SU-DHL-6 (cell line): ENCODE measurements around the gene HK3.

Experiments used
- H2AFZ ChIP-seq: fragments of 200-600 bp; sonication (generic); 2 replicates; pipeline ENCODE4 v1.6.1; 2014; ENCODE audit warnings: low read depth, mild to moderate bottlenecking, moderate library complexity, mixed read lengths, antibody characterized with exemption, low read length; ENCODE audit not compliant: severe bottlenecking
- H3F3A ChIP-seq: fragments of 200-600 bp; shearing (Covaris generic); 2 replicates; pipeline ENCODE4 v1.6.0; 2016; ENCODE audit warnings: antibody characterized with exemption, mild to moderate bottlenecking; ENCODE audit not compliant: insufficient read depth
- H3K27ac ChIP-seq: fragments of 200-600 bp; sonication (generic); 2 replicates; pipeline ENCODE4 v1.5.1; 2016; ENCODE audit warnings: low read depth, mild to moderate bottlenecking, low read length, moderate library complexity, mixed read lengths
- H3K27me3 ChIP-seq: fragments of 200-600 bp; sonication (generic), shearing (Covaris generic); 2 replicates; pipeline ENCODE4 v1.6.0; 2014; ENCODE audit warnings: mild to moderate bottlenecking, low read length
- H3K36me3 ChIP-seq: fragments of 200-600 bp; sonication (generic); 2 replicates; pipeline ENCODE4 v1.6.1; 2014; ENCODE audit warnings: mild to moderate bottlenecking, low read length, mixed read lengths
- H3K4me2 ChIP-seq: fragments of 300-600, 200-600 bp; shearing (Covaris generic), sonication (generic); 2 replicates; pipeline ENCODE4 v1.6.0; 2014; ENCODE audit warnings: low read length, low read depth, mild to moderate bottlenecking; ENCODE audit not compliant: poor library complexity, severe bottlenecking
- H3K4me3 ChIP-seq: fragments of 200-600 bp; sonication (generic); 2 replicates; pipeline ENCODE4 v1.5.1; 2014; ENCODE audit warnings: antibody characterized with exemption, low read length, mild to moderate bottlenecking, mixed read lengths; ENCODE audit not compliant: insufficient read depth, poor library complexity, severe bottlenecking
- H3K79me2 ChIP-seq: fragments of 200-600 bp; sonication (generic); 2 replicates; pipeline ENCODE4 v1.6.1; 2014; ENCODE audit warnings: mild to moderate bottlenecking, low read length, moderate library complexity; ENCODE audit not compliant: insufficient read depth
- H3K9ac ChIP-seq: fragments of 200-600 bp; sonication (generic); 2 replicates; pipeline ENCODE4 v1.7.0; 2014; ENCODE audit warnings: mild to moderate bottlenecking, low read length
- H3K9me2 ChIP-seq: fragments of 200-600 bp; sonication (generic); replicated peaks from 2 replicates; pipeline ENCODE4 v1.6.1; 2014; ENCODE audit warnings: low read length; ENCODE audit not compliant: insufficient read depth
- H3K9me3 ChIP-seq: fragments of 200-600 bp; sonication (generic); 2 replicates; pipeline ENCODE4 v1.6.1; 2014; ENCODE audit warnings: low read length, mixed read lengths; ENCODE audit not compliant: insufficient read depth
- H4K20me1 ChIP-seq: fragments of 200-600 bp; sonication (generic); 2 replicates; pipeline ENCODE4 v1.6.1; 2014; ENCODE audit warnings: low read depth, mild to moderate bottlenecking, antibody characterized with exemption, low read length, moderate library complexity, mixed read lengths
- CTCF ChIP-seq: fragments of 200-600 bp; sonication (generic); IDR thresholded peaks from one replicate; pipeline ENCODE4 v1.5.1; 2017; ENCODE audit warnings: antibody characterized with exemption, mild to moderate bottlenecking, low read length, moderate library complexity; ENCODE audit not compliant: insufficient read depth, poor library complexity, severe bottlenecking
- EZH2phosphoT487 ChIP-seq: fragments of 200-600 bp; sonication (generic), shearing (Covaris generic); conservative IDR thresholded peaks from 2 replicates; pipeline ENCODE4 v1.6.1; 2018; ENCODE audit warnings: mild to moderate bottlenecking, antibody characterized with exemption, low read length, moderate library complexity, mixed read lengths

HK3 gene

GRCh38 chr5:176892663-176893062 is 6.5 kb downstream of the HK3 start:
- H2AFZ ChIP-seq: no peak overlapping the region
- H3K79me2 ChIP-seq: no peaks in the 10 kb centered on the region
- no peak overlapping the region for H3K4me2 ChIP-seq
- no peaks in the 10 kb centered on the region for H3F3A ChIP-seq
- no peak overlapping the region for H3K27ac ChIP-seq
- no peak overlapping the region for H3K9ac ChIP-seq
- no peak for TF ChIP-seq EZH2phosphoT487
- TF ChIP-seq CTCF: no peak
- H3K9me2 ChIP-seq: no peaks in the 10 kb centered on the region
- H3K4me3 ChIP-seq: no peak overlapping the region
- H3K27me3 ChIP-seq: no peaks in the 10 kb centered on the region
- no peaks in the 10 kb centered on the region for H4K20me1 ChIP-seq
- no peaks in the 10 kb centered on the region for H3K9me3 ChIP-seq
- H3K36me3 ChIP-seq: no peaks in the 10 kb centered on the region

- H3K4me3 ChIP-seq: no peak overlapping the region
- no peak overlapping the region for H3K27ac ChIP-seq
- no peak overlapping the region for H2AFZ ChIP-seq
- H3F3A ChIP-seq: no peaks in the 10 kb centered on the region
- H3K27me3 ChIP-seq: no peaks in the 10 kb centered on the region
- no peaks in the 10 kb centered on the region for H3K36me3 ChIP-seq
- H4K20me1 ChIP-seq: no peaks in the 10 kb centered on the region
- no peak overlapping the region for H3K9ac ChIP-seq
- H3K79me2 ChIP-seq: no peaks in the 10 kb centered on the region
- H3K4me2 ChIP-seq: no peak overlapping the region
- TF ChIP-seq EZH2phosphoT487 (no peak), CTCF (no peak)
- no peaks in the 10 kb centered on the region for H3K9me2 ChIP-seq
- H3K9me3 ChIP-seq: no peaks in the 10 kb centered on the region
Observed at GRCh38 chr5:176891331-176891958, 7.7 kb downstream of the HK3 start.

- no peak for TF ChIP-seq EZH2phosphoT487
- TF ChIP-seq CTCF: no peak
- Histone ChIP-seq H4K20me1 (no peaks in the 10 kb centered on the region), H3K79me2 (no peaks in the 10 kb centered on the region)
Observed at GRCh38 chr5:176890455-176891330, 8.5 kb downstream of the HK3 start.

More at GRCh38 chr5:176890455-176891330, 8.5 kb downstream of the HK3 start:
- H3K4me3 ChIP-seq: no peak overlapping the region
- H3K27ac ChIP-seq: no peak overlapping the region
- no peaks in the 10 kb centered on the region for H3K36me3 ChIP-seq
- H3K9me2 ChIP-seq: no peaks in the 10 kb centered on the region
- H3K4me2 ChIP-seq: no peak overlapping the region
- H3K9ac ChIP-seq: no peak overlapping the region
- no peaks in the 10 kb centered on the region for H3K27me3 ChIP-seq
- no peak overlapping the region for H2AFZ ChIP-seq
- H3K9me3 ChIP-seq: no peaks in the 10 kb centered on the region
- no peaks in the 10 kb centered on the region for H3F3A ChIP-seq
